Gastrocnemius medialis (tissue), 4 donors: ENCODE measurements around the gene RPGR.

ENCODE experiments used
- CTCF ChIP-seq, 5 experiments: fragments of 450-650 bp in 3 of 5; fragments of 200-600 bp in 2 of 5; sonication (generic) in 2 of 5; IDR thresholded peaks in 4 of 5; conservative IDR thresholded peaks in 1 of 5; 1 replicate in 4 of 5; 2 replicates in 1 of 5; pipeline ENCODE4 v1.5.1; 2016 to 2019; ENCODE audit warnings: antibody characterized with exemption in 5 of 5, mild to moderate bottlenecking in 3 of 5, moderate library complexity in 3 of 5
- POLR2A ChIP-seq, 2 donors: fragments of 450-650 bp; IDR thresholded peaks; one replicate each; pipeline ENCODE4 v1.6.1; 2017; ENCODE audit warnings: antibody characterized with exemption in 2 of 2, mild to moderate bottlenecking in 2 of 2, moderate library complexity in 2 of 2

- TF ChIP-seq CTCF (IDR thresholded peaks at IDR 0.05 in 4 of 5, conservative IDR thresholded peaks at IDR 0.05 in 1 of 5) (no peak), POLR2A (IDR thresholded peaks at IDR 0.05) (no peak)
Measured at GRCh38 chrX:38220415-38221390, 106.6 kb downstream of the RPGR start, which contains the start of gene SRPX.
